ENCODE measurements around the gene MISP. TPM values are rescaled to one million over a fixed set of nuclear protein-coding genes. Genes with fewer than 3 reads are reported as not detected.

The MISP gene
- total and polyA plus RNA-seq, 2 of the 13 experiments (the other 11 are each of a cell fraction or from before 2014, with no cell fraction given) = 0.67 to 1.3 TPM

DNA sequence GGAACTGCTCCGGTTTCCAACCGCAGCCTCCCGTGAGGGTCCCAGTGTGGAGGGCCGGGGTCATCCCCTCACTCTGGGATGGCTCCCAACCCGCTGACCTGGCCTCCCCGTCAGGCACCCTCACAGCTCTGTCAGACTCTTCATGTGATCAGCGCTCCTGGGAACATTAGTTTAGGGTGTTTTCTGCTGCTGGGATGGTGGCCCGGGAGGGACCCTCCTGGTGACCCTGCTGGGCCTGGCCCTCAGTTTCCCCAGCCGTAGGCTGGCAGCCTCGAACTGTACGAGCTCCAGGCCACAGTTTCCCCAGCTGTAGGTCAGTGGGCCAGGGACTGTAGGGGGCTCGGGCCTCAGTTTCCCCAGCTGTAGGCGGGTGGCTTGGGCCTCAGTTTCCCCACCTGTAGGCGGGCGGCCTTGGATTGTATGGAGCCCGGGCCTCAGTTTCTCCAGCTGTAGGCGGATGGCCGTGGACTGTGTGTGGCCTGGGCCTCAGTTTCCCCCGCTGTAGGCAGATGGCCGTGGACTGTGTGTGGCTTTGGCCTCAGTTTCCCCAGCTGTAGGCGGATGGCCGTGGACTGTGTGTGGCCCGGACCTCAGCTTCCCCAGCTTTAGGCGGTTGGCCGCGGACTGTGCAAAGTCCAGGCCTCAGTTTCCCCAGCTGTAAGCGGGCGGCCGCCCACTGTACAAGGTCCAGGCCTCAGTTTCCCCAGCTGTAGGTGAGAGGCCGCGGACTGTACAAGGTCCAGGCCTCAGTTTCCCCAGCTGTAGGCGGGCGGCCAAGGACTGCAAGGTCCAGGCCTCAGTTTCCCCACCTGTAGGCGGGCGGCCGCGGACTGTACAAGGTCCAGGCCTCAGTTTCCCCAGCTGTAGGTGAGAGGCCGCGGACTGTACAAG lies 45.0 kb downstream of the MISP start (continued):
- TF ChIP-seq SNAPC4 (CRISPR knock-in tag; IDR thresholded peaks at IDR 0.05) (no peak), AGO1 (IDR thresholded peaks at IDR 0.05; ENCODE audit: low read depth, low read length, poor library complexity, severe bottlenecking) (peak; percentile 4), SNAI1 (CRISPR knock-in tag; IDR thresholded peaks at IDR 0.05; ENCODE audit: borderline replicate concordance) (0 out of 2 replicates have a peak, but pooled peaks have one; percentile 42), ZBTB33 (CRISPR knock-in tag; IDR thresholded peaks at IDR 0.05) (peak; percentile 52; the same call in 1 of the 2 replicates), NCOA1 (CRISPR knock-in tag; IDR thresholded peaks at IDR 0.05) (0 out of 2 replicates have a peak, but pooled peaks have one; percentile 8), MTERF4 (CRISPR knock-in tag; IDR thresholded peaks at IDR 0.05) (no peak), IRF9 (CRISPR knock-in tag; IDR thresholded peaks at IDR 0.05; ENCODE audit: borderline replicate concordance) (peak; percentile 14; the same call in 1 of the 2 replicates), ZNF33A (CRISPR knock-in tag; IDR thresholded peaks at IDR 0.05; ENCODE audit: borderline replicate concordance) (0 out of 2 replicates have a peak, but pooled peaks have one; percentile 33), ZNF777 (CRISPR knock-in tag; IDR thresholded peaks at IDR 0.05) (peak; percentile 32; the same call in 1 of the 2 replicates)

All from HepG2 (cell line).